CD4-positive, alpha-beta memory T cell (primary cell): ENCODE results near the gene MSTO1. TPM values are rescaled to one million over a fixed set of nuclear protein-coding genes. Genes with fewer than 3 reads are reported as not detected.
"Not testable (repeated sequence)": the region's sequence is repeated elsewhere in the genome, so short reads cannot be mapped to it uniquely, and the experiment has no call there.

Experiments
- CTCF ChIA-PET: fragments of 350-600 bp; sonication (Branson Sonifier 250); formaldehyde crosslinking; loops from one replicate; lab custom pipeline; 2021; ENCODE audit warnings: inconsistent platforms; ENCODE audit not compliant: partially characterized antibody; lab: Charles Lee
- POLR2A ChIA-PET: fragments of 350-600 bp; sonication (Branson Sonifier 250); formaldehyde crosslinking; loops from one replicate; lab custom pipeline; 2021; ENCODE audit not compliant: partially characterized antibody; lab: Charles Lee
- DNase-seq, 5 donors: peaks; one replicate each; pipeline versions ENCODE4 v3.0.0 to v3.0.0-alpha.2; 2020 to 2022; ENCODE audit warnings: mixed read lengths in 1 of 5
- H3K27ac ChIP-seq: one replicate; pipeline ENCODE4 v1.7.0; 2013; ENCODE audit warnings: low read depth, low read length
- H3K27me3 ChIP-seq: 2 replicates; pipeline ENCODE4 v1.7.0; 2013; ENCODE audit warnings: mild to moderate bottlenecking, low read length, moderate library complexity; ENCODE audit not compliant: insufficient read depth
- H3K36me3 ChIP-seq: 2 replicates; pipeline ENCODE4 v1.7.0; 2013; ENCODE audit warnings: mild to moderate bottlenecking, low read length, moderate library complexity; ENCODE audit not compliant: insufficient read depth
- H3K4me1 ChIP-seq: 2 replicates; pipeline ENCODE4 v1.7.0; 2013; ENCODE audit warnings: mild to moderate bottlenecking, low read length, moderate library complexity; ENCODE audit not compliant: insufficient read depth
- H3K4me3 ChIP-seq, 2 donors: one replicate each; pipeline ENCODE4 v1.7.0; 2013; ENCODE audit warnings: low read length in 2 of 2, mild to moderate bottlenecking in 1 of 2
- H3K9me3 ChIP-seq, 2 donors: one replicate each; pipeline ENCODE4 v1.7.0; 2013; ENCODE audit warnings: low read length in 2 of 2, control low read depth in 1 of 2; ENCODE audit not compliant: control insufficient read depth in 1 of 2
- H3K27ac Mint-ChIP-seq, 7 donors: one replicate each; pipeline ENCODE4 v1.8.0; 2020 to 2021; ENCODE audit warnings: mixed read lengths in 7 of 7, mild to moderate bottlenecking in 6 of 7, inconsistent platforms in 3 of 7, moderate library complexity in 3 of 7
- H3K27me3 Mint-ChIP-seq, 2 donors: one replicate each; pipeline ENCODE4 v1.8.0; 2020 to 2021; ENCODE audit warnings: mixed read lengths in 2 of 2
- H3K36me3 Mint-ChIP-seq, 2 donors: one replicate each; pipeline ENCODE4 v1.8.0; 2020 to 2021; ENCODE audit warnings: mixed read lengths in 2 of 2, inconsistent platforms in 1 of 2, mild to moderate bottlenecking in 1 of 2
- H3K4me1 Mint-ChIP-seq, 4 donors: one replicate each; pipeline ENCODE4 v1.8.0; 2020 to 2021; ENCODE audit warnings: mixed read lengths in 4 of 4, mild to moderate bottlenecking in 1 of 4
- H3K4me3 Mint-ChIP-seq, 8 donors: one replicate each; pipeline ENCODE4 v1.8.0; 2020 to 2021; ENCODE audit warnings: mixed read lengths in 8 of 8, mild to moderate bottlenecking in 7 of 8, moderate library complexity in 6 of 8, inconsistent platforms in 3 of 8
- H3K9me3 Mint-ChIP-seq, 8 donors: one replicate each; pipeline ENCODE4 v1.8.0; 2020 to 2021; ENCODE audit warnings: mixed read lengths in 8 of 8, mild to moderate bottlenecking in 5 of 8, inconsistent platforms in 3 of 8, moderate library complexity in 1 of 8
- intact Hi-C: fragments of 100-400 bp; cut with micrococcal nuclease; formaldehyde crosslinking; loops from one replicate; pipeline ENCODE4 v1.15.1; 2023
- polyA plus RNA-seq, 2 donors: library from polyadenylated mRNA; unstranded; fragments of 300-500 nt; fragmentation: Illumina TruSeq; gene quantifications; one replicate each; pipeline ENCODE4 v1.2.3, GENCODE V29; 2021
- total RNA-seq, 2 experiments: library from RNA; stranded (reverse); gene quantifications; one replicate each; pipeline ENCODE4 v1.2.3, GENCODE V29; 2021

Gene MSTO1
- total RNA-seq = 100 to 1,000 TPM; 125 to 127 TPM
- 10 to 100 TPM; 13.3 to 24.5 TPM for polyA plus RNA-seq

DNA sequence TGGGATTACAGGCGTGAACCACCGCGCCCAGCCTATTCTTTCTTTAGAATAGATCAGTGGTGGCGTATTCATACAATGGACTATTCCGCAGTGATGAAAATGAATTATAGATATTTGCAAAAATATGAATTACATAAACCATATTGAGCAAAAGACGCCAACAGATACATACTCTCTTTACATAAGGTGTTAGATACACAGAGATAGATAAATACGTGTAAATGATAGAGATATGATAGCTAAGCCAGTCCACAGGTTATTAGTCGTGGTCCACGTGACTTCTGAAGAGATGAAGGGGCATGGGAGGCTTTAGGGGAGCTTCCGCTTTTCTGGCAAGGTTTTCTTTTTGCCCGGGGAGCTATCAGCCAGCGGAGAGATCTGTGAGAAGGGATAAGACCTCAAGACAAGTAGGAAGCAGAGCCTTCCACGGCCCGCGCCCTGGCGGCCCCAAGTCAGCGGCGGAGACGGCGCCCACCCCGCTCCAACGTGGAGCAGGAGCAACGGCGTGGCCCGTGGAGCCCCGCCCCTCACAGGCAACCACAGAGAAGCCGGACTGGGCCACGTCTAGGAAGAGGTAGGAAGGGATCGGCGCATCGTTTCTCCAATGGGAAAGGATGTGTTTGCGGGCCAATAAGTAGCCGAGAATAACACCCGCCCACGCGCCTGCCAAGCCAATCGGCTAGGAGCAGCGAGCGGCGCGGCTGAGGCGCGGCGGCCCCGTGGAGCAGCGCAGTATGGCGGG is at the start of gene MSTO1:
Gene MSTO1 (plus strand): TSS at position 704 of the 742 bp plus-strand sequence. CDS start 31 bp downstream, at position 735.
- CTCF ChIA-PET = interaction anchor here (0.7 to 1.3 kb wide), 3 partner anchors 358 to 402 kb away, joined by 3 to 4 read pairs (median 3); no protein-coding TSS in a partner anchor
- intact Hi-C loops = loop anchor here (1.0 kb wide), 1 partner anchor 79 kb away; the partner anchor contains the start of gene YY1AP1
- DNase-seq = peak; percentile 89 to 97 (median 91)
- H3K27me3 ChIP-seq = no peaks in the 10 kb centered on the region
- POLR2A ChIA-PET = interaction anchor here (0.6 to 1.3 kb wide), 3 partner anchors 11 to 368 kb away, joined by 3 to 5 read pairs (median 4); no protein-coding TSS in a partner anchor
- H3K4me1 Mint-ChIP-seq = peaks cover 1 to 14% (median 5%) of the 10 kb centered on the region in 4 donors
- H3K9me3 ChIP-seq = no peaks in the 10 kb centered on the region
- H3K9me3 Mint-ChIP-seq = no peaks in the 10 kb centered on the region
- H3K36me3 Mint-ChIP-seq = peaks cover 6 to 18% of the 10 kb centered on the region in 2 donors
- H3K4me3 ChIP-seq = peak within 1 kb of the TSS; percentile 54 to 80
- H3K27me3 Mint-ChIP-seq = no peaks in the 10 kb centered on the region
- H3K36me3 ChIP-seq = peaks cover 3% of the 10 kb centered on the region
- H3K4me3 Mint-ChIP-seq = peak within 1 kb of the TSS; percentile 90 to 99 (median 95)
- peak within 1 kb of the TSS; percentile 70 for H3K27ac ChIP-seq
- H3K27ac Mint-ChIP-seq = peak within 1 kb of the TSS; percentile 75 to 98 (median 91)
- peaks cover 4% of the 10 kb centered on the region for H3K4me1 ChIP-seq

DNA sequence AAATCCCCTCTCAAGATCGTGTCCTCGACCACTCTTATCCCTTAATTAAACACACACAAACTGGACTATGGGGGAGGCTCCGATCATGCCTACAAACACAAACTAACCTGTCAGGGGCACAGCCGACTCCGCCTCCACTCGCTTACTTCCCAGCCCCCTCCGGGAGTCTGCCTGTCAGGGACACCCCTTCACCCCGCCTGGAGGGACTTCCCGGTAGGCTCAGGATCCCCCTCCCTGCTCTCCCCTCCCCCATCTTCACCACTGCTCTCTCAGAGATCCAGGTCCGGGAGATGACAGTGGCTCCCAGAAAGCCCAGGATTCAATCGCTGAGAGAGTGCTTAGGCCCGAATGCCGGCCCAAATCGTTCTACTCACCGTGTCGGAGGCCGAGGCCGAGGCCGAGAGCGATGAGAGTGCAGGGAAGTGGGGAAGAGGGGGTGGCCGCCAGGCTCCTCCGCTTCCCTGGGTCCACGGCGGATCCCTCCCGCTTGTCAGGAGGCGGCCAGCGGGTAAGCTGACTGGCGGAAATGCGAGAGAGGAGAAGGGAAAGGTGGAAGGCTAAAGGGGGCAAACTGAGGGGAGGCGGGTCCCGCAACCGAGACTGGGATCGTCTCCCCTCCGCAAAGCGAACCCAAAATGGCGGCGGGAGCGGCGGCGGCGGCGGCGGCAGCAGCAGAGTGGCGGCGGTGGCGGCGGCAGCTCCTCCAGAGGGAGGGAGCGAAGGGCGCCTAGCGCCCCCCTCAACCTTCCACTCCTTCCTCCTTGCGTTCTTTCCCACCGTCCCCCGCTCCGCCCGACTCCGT is 48.0 kb upstream of the MSTO1 start:
- H3K27me3 ChIP-seq, H3K9me3 ChIP-seq, H3K27me3 Mint-ChIP-seq, H3K36me3 ChIP-seq, H3K9me3 Mint-ChIP-seq: not testable (repeated sequence)
- peaks cover 0 to 44% of the 10 kb centered on the region in 2 donors for H3K36me3 Mint-ChIP-seq
- ChIA-PET CTCF (interaction anchor here (1.3 kb wide), 1 partner anchor 311 kb away, joined by 5 read pairs; no protein-coding TSS in a partner anchor), POLR2A (interaction anchor here (0.7 to 2.3 kb wide), 7 partner anchors 12 to 320 kb away, joined by 4 to 11 read pairs (median 5); no protein-coding TSS in a partner anchor)
- peak in 3 of 5 donors; percentile 59 to 70 (median 66) for DNase-seq
- H3K27ac Mint-ChIP-seq = peak overlapping the region; percentile 92 to 98 (median 95)
- Histone ChIP-seq H3K4me1 (peaks cover 59% of the 10 kb centered on the region), H3K4me3 (peak overlapping the region; percentile 42 to 99), H3K27ac (peak overlapping the region; percentile 96)
- intact Hi-C loops = loop anchor here (1.0 to 10.0 kb wide), 5 partner anchors 25 to 287 kb away; partner anchors contain the start of genes CLK2, DAP3, HCN3 and YY1AP1
- H3K4me3 Mint-ChIP-seq = peak overlapping the region; percentile 93 to 100 (median 99)
- peaks cover 29 to 69% (median 46%) of the 10 kb centered on the region in 4 donors for H3K4me1 Mint-ChIP-seq

- ChIA-PET CTCF (interaction anchor here (1.3 kb wide), 1 partner anchor 311 kb away, joined by 5 read pairs; no protein-coding TSS in a partner anchor), POLR2A (interaction anchor here (0.6 to 2.3 kb wide), 20 partner anchors 9 to 321 kb away, joined by 3 to 11 read pairs (median 4); partner anchors contain the start of genes CLK2, ENTREP3, FDPS and SCAMP3)
- H3K27me3 ChIP-seq = no peaks in the 10 kb centered on the region
- peak; percentile 90 to 93 (median 92) for DNase-seq
- intact Hi-C loops = loop anchor here (1.0 to 10.0 kb wide), 5 partner anchors 26 to 288 kb away; partner anchors contain the start of genes CLK2, DAP3, HCN3 and YY1AP1
- Mint-ChIP-seq H3K36me3 (peaks cover 0 to 41% of the 10 kb centered on the region in 2 donors), H3K4me3 (peak within 1 kb of the TSS; percentile 97 to 100 (median 99)), H3K4me1 (peaks cover 28 to 66% (median 44%) of the 10 kb centered on the region in 4 donors), H3K9me3 (peaks cover 0 to 2% (median 0%) of the 10 kb centered on the region in 8 donors), H3K27me3 (no peaks in the 10 kb centered on the region), H3K27ac (peak within 1 kb of the TSS; percentile 97 to 99 (median 98))
- no peaks in the 10 kb centered on the region for H3K9me3 ChIP-seq
- peaks cover 56% of the 10 kb centered on the region for H3K4me1 ChIP-seq
- H3K27ac ChIP-seq = peak within 1 kb of the TSS; percentile 96
- no peaks in the 10 kb centered on the region for H3K36me3 ChIP-seq
- peak within 1 kb of the TSS; percentile 47 to 99 for H3K4me3 ChIP-seq
These were observed 47.2 kb upstream of the MSTO1 start, which contains the start of gene ASH1L for GRCh38 chr1:155562581-155563376. TSS of gene ASH1L (minus strand) at chr1:155562803. CDS start at chr1:155521519, 41,284 bp downstream.

- DNase-seq = peak in 4 of 5 donors; percentile 10 to 27 (median 18)
- POLR2A ChIA-PET = interaction anchor here (0.6 to 2.3 kb wide), 20 partner anchors 8 to 322 kb away, joined by 3 to 11 read pairs (median 4); partner anchors contain the start of genes CLK2, ENTREP3, FDPS and SCAMP3
- not testable (repeated sequence) for H3K9me3 Mint-ChIP-seq, H3K27me3 Mint-ChIP-seq, H3K27me3 ChIP-seq, H3K36me3 ChIP-seq, H3K9me3 ChIP-seq
- intact Hi-C loops = loop anchor here (2.0 to 10.0 kb wide), 4 partner anchors 27 to 289 kb away; partner anchors contain the start of genes CLK2, DAP3, HCN3 and YY1AP1
- CTCF ChIA-PET = interaction anchor here (1.3 kb wide), 1 partner anchor 312 kb away, joined by 5 read pairs; no protein-coding TSS in a partner anchor
- Histone ChIP-seq H3K4me1 (peaks cover 49% of the 10 kb centered on the region), H3K27ac (peak overlapping the region; percentile 96), H3K4me3 (peak overlapping the region; percentile 47 to 99)
- Mint-ChIP-seq H3K27ac (peak overlapping the region; percentile 97 to 99 (median 98)), H3K4me3 (peak overlapping the region; percentile 97 to 100 (median 99)), H3K36me3 (peaks cover 0 to 38% of the 10 kb centered on the region in 2 donors), H3K4me1 (peaks cover 25 to 59% (median 39%) of the 10 kb centered on the region in 4 donors)
These were observed 46.5 kb upstream of the MSTO1 start for GRCh38 chr1:155563377-155564022.

GRCh38 chr1:155569988-155570592 is 39.9 kb upstream of the MSTO1 start:
- CTCF ChIA-PET = no interaction called here
- Mint-ChIP-seq H3K36me3 (peaks cover 4 to 27% of the 10 kb centered on the region in 2 donors), H3K27ac (peak overlapping the region in 1 of 7 donors; percentile 43), H3K27me3 (no peaks in the 10 kb centered on the region), H3K4me3 (no peak overlapping the region), H3K9me3 (no peaks in the 10 kb centered on the region), H3K4me1 (peaks cover 15 to 23% (median 21%) of the 10 kb centered on the region in 4 donors)
- no peaks in the 10 kb centered on the region for H3K9me3 ChIP-seq
- H3K36me3 ChIP-seq = peaks cover 5% of the 10 kb centered on the region
- no peaks in the 10 kb centered on the region for H3K27me3 ChIP-seq
- no peak overlapping the region for H3K27ac ChIP-seq
- POLR2A ChIA-PET = no interaction called here
- no peak overlapping the region for H3K4me3 ChIP-seq
- intact Hi-C loops = loop anchor here (10.0 kb wide), 1 partner anchor 295 kb away; the partner anchor contains the start of genes CLK2 and HCN3
- peaks cover 18% of the 10 kb centered on the region for H3K4me1 ChIP-seq
- no peak for DNase-seq
